Measurements from ENCODE around the gene NSMCE1.
A peak's percentile ranks its signal among the peaks of the same experiment; 100 is the strongest.

NSMCE1 gene

DNA sequence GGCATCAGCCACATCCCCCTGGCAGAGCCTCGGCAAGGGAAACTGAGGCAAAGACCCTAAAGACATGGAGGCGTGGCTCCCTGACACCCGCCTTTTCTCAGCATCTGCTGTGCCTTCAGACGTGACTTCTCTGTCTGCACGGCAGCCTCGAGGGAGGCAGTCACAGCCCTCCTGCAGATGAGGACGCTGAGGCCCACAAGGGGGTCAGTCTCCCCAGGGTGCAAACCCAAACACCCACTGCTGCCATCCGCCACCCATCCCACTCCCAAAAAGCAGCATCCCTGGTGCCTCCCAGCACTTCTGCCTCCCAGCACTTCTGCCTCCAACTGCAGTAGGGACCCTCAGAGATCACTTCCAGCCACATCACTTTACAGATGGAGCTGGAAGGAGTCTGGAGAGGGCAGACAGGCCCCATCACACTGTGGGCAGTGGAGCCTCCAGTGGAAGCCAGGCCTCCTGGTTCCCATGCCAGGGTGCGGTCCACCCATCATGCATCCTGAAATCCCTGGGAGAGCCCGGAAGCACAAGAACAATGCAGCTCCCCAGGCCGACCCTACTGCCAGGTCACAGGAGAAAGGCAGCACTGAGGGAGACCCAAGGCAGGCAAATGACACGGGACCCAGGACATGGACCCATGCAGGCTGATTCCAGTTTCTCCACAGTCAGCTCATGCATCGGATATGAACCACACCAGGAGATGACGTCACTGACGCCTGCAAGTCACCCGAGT is 41.4 kb downstream of the NSMCE1 start:
- peaks cover 5% of the 10 kb centered on the region for H3K36me3 ChIP-seq (replicated peaks; ENCODE audit: low read depth, low read length)
- H3K27me3 ChIP-seq (ENCODE audit: low read depth, low read length) = no peaks in the 10 kb centered on the region
- H3K9ac ChIP-seq (ENCODE audit: low read length) = no peak overlapping the region
- no peaks in the 10 kb centered on the region for H3K9me3 ChIP-seq (ENCODE audit: insufficient read depth, low read length)
- no peak overlapping the region for H3K4me3 ChIP-seq (ENCODE audit: low read length)
- H2AFZ ChIP-seq (ENCODE audit: low read depth, low read length) = no peak overlapping the region
- H3K4me1 ChIP-seq (ENCODE audit: low read length) = peaks cover 17% of the 10 kb centered on the region
- no peaks in the 10 kb centered on the region for H3K79me2 ChIP-seq (ENCODE audit: low read length)
- no peaks in the 10 kb centered on the region for H4K20me1 ChIP-seq (ENCODE audit: insufficient read depth, low read length)
- TF ChIP-seq EZH2phosphoT487 (IDR thresholded peaks at IDR 0.05; ENCODE audit: low read depth) = no peak
- TF ChIP-seq, protein P1, sequence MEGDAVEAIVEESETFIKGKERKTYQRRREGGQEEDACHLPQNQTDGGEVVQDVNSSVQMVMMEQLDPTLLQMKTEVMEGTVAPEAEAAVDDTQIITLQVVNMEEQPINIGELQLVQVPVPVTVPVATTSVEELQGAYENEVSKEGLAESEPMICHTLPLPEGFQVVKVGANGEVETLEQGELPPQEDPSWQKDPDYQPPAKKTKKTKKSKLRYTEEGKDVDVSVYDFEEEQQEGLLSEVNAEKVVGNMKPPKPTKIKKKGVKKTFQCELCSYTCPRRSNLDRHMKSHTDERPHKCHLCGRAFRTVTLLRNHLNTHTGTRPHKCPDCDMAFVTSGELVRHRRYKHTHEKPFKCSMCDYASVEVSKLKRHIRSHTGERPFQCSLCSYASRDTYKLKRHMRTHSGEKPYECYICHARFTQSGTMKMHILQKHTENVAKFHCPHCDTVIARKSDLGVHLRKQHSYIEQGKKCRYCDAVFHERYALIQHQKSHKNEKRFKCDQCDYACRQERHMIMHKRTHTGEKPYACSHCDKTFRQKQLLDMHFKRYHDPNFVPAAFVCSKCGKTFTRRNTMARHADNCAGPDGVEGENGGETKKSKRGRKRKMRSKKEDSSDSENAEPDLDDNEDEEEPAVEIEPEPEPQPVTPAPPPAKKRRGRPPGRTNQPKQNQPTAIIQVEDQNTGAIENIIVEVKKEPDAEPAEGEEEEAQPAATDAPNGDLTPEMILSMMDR (IDR thresholded peaks at IDR 0.05; ENCODE audit: low read depth, low read length) = no peak
- no peak overlapping the region for H3K27ac ChIP-seq (ENCODE audit: low read length)
- no peak overlapping the region for H3K4me2 ChIP-seq (ENCODE audit: low read length)

DNA sequence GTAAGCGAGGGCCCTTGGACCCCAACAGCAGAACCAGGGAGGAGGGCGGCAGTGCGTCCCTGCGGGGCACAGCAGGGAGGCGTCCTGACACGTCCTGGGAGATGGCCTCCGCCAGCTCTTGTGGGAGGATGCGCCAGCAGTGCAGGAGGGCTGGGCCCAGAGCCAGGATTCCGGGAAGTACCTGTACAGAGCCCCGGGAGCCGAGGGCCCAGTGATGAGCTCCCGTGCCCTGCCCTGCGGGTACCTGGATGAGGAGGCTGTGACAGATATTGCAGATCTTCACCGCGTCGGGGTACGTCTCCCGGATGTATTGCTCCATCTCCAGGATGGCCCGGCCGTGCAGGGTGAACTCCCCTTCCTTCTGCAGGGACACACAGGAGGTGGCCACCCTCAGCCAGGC is 42.1 kb downstream of the NSMCE1 start:
- Histone ChIP-seq H3K4me1 (ENCODE audit: low read length) (peaks cover 10% of the 10 kb centered on the region), H3K4me3 (ENCODE audit: low read length) (no peak overlapping the region), H3K36me3 (replicated peaks; ENCODE audit: low read depth, low read length) (peaks cover 5% of the 10 kb centered on the region), H4K20me1 (ENCODE audit: insufficient read depth, low read length) (no peaks in the 10 kb centered on the region), H3K4me2 (ENCODE audit: low read length) (no peak overlapping the region), H2AFZ (ENCODE audit: low read depth, low read length) (no peak overlapping the region), H3K27me3 (ENCODE audit: low read depth, low read length) (no peaks in the 10 kb centered on the region), H3K27ac (ENCODE audit: low read length) (no peak overlapping the region), H3K79me2 (ENCODE audit: low read length) (no peaks in the 10 kb centered on the region), H3K9ac (ENCODE audit: low read length) (no peak overlapping the region), H3K9me3 (ENCODE audit: insufficient read depth, low read length) (no peaks in the 10 kb centered on the region)
- TF ChIP-seq EZH2phosphoT487 (IDR thresholded peaks at IDR 0.05; ENCODE audit: low read depth) = no peak
- TF ChIP-seq, protein P1 (IDR thresholded peaks at IDR 0.05; ENCODE audit: low read depth, low read length) = no peak

DNA sequence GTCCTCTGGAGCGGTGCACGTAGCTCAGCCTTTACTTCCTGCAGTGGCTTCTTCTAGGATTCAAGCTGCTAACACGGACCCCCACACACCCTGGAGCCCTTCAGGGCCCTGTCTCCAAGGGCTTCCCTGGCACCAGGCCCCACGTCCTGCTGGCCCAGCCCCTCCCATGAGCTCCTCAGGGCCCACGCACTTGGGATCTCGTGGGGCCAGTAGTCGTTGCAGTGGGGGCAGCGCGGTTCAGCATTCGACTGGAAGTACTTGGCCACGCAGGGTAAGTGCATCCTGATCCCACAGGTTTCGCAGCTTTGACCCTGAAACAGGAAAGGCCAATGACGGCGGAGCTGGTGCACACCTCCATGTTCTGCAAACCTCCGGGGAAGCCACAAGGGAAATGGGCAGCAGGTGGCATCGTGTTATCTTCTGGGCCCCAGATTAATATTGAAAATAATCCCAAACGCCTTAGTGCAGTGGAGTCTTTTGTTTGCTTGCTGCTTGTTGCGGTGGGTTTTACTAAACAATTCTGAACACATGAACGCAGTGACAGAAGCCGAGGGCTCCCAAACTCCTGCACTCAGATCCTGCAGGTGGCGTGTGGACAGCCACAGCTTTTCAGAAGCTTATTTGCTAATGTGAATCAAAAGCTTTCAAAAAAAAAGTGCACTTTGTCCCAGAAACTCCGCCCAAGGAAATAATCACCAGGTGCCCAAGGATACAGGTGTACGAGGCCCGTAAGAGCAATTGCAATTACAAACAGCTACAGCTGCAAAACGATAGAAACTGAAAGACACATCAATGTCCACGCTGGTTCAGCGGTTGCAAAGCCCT is 42.8 kb downstream of the NSMCE1 start:
- H3K4me2 ChIP-seq (ENCODE audit: low read length) = no peak overlapping the region
- no peaks in the 10 kb centered on the region for H4K20me1 ChIP-seq (ENCODE audit: insufficient read depth, low read length)
- no peaks in the 10 kb centered on the region for H3K79me2 ChIP-seq (ENCODE audit: low read length)
- no peaks in the 10 kb centered on the region for H3K9me3 ChIP-seq (ENCODE audit: insufficient read depth, low read length)
- H3K9ac ChIP-seq (ENCODE audit: low read length) = no peak overlapping the region
- H3K4me3 ChIP-seq (ENCODE audit: low read length) = no peak overlapping the region
- H3K27ac ChIP-seq (ENCODE audit: low read length) = no peak overlapping the region
- peaks cover 1% of the 10 kb centered on the region for H3K36me3 ChIP-seq (replicated peaks; ENCODE audit: low read depth, low read length)
- no peak overlapping the region for H2AFZ ChIP-seq (ENCODE audit: low read depth, low read length)
- no peak for TF ChIP-seq EZH2phosphoT487 (IDR thresholded peaks at IDR 0.05; ENCODE audit: low read depth)
- TF ChIP-seq, protein P1 (IDR thresholded peaks at IDR 0.05; ENCODE audit: low read depth, low read length) = 0 out of 2 replicates have a peak, but pooled peaks have one; percentile 9
- peaks cover 3% of the 10 kb centered on the region for H3K4me1 ChIP-seq (ENCODE audit: low read length)
- H3K27me3 ChIP-seq (ENCODE audit: low read depth, low read length) = no peaks in the 10 kb centered on the region

DNA sequence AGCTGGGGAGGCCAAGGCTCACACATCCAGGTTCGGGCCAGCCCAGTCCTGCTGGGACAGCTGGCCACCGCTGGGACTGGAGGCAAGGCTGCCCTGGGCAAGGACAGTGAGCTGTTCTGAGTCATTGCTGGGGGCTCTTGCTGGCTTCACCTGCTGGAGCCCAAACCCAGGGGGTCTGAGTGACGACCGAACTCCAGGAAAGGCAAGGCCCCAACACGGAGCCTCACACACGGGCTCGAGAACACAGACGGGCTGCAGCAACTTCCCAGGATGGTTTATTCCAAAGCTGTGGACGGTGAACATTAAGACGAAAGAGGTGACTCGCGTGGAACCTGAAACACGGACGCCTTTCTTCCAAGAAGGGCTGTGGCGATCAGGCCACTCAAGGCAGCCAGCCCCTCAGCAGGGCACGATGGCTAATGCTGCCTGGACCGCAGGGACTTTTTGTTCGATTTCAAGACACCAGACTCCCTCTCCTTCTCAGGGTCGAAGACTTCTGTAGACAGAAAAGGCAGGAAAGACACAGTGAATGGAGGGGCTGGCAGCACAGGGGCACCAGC is 43.8 kb downstream of the NSMCE1 start:
- Histone ChIP-seq H3K27me3 (ENCODE audit: low read depth, low read length) (no peaks in the 10 kb centered on the region), H3K9me3 (ENCODE audit: insufficient read depth, low read length) (no peaks in the 10 kb centered on the region), H3K36me3 (replicated peaks; ENCODE audit: low read depth, low read length) (no peaks in the 10 kb centered on the region), H3K9ac (ENCODE audit: low read length) (no peak overlapping the region), H3K4me1 (ENCODE audit: low read length) (no peaks in the 10 kb centered on the region), H3K4me2 (ENCODE audit: low read length) (no peak overlapping the region), H3K27ac (ENCODE audit: low read length) (no peak overlapping the region), H2AFZ (ENCODE audit: low read depth, low read length) (no peak overlapping the region), H3K4me3 (ENCODE audit: low read length) (no peak overlapping the region), H4K20me1 (ENCODE audit: insufficient read depth, low read length) (no peaks in the 10 kb centered on the region), H3K79me2 (ENCODE audit: low read length) (no peaks in the 10 kb centered on the region)
- TF ChIP-seq, protein P1 (IDR thresholded peaks at IDR 0.05; ENCODE audit: low read depth, low read length) = no peak
- no peak for TF ChIP-seq EZH2phosphoT487 (IDR thresholded peaks at IDR 0.05; ENCODE audit: low read depth)
